Sigmoid colon (tissue), 7 donors: ENCODE measurements around the gene SH2D2A. TPM values are rescaled to one million over a fixed set of nuclear protein-coding genes. Genes with fewer than 3 reads are reported as not detected.
A peak's percentile ranks its signal among the peaks of the same experiment; 100 is the strongest.
"Not testable (repeated sequence)": the region's sequence is repeated elsewhere in the genome, so short reads cannot be mapped to it uniquely, and the experiment has no call there.

Experiments used
- DNase-seq: peaks from one replicate; pipeline ENCODE4 v3.0.0-alpha.2; 2019
- H3K27ac ChIP-seq, 4 donors: fragments of 200-600 bp; sonication (generic); one replicate each; pipeline ENCODE4 v1.5.1; 2016 to 2019; ENCODE audit warnings: mild to moderate bottlenecking in 1 of 4
- H3K27me3 ChIP-seq, 3 donors: fragments of 200-600 bp; sonication (generic); one replicate each; pipeline ENCODE4 v1.5.1; 2019; ENCODE audit warnings: mild to moderate bottlenecking in 1 of 3
- H3K36me3 ChIP-seq, 4 donors: fragments of 200-600 bp; sonication (generic); one replicate each; pipeline ENCODE4 v1.5.1; 2016 to 2019
- H3K4me1 ChIP-seq, 4 donors: fragments of 200-600 bp; sonication (generic); one replicate each; pipeline ENCODE4 v1.5.1; 2017 to 2019
- H3K4me3 ChIP-seq, 4 donors: fragments of 200-600 bp; sonication (generic); one replicate each; pipeline ENCODE4 v1.5.1; 2017 to 2019; ENCODE audit warnings: mild to moderate bottlenecking in 2 of 4, moderate library complexity in 1 of 4
- H3K9me3 ChIP-seq, 4 donors: fragments of 200-600 bp in 3 of 4; sonication (generic) in 3 of 4; one replicate each; pipeline versions ENCODE4 v1.5.1 to v1.6.1; 2013 to 2019
- EP300 ChIP-seq, 4 donors: sonication (generic); formaldehyde crosslinking; IDR thresholded peaks; one replicate each; pipeline ENCODE4 v1.6.1; 2017; ENCODE audit warnings: antibody characterized with exemption in 4 of 4
- POLR2A ChIP-seq, 2 donors: fragments of 450-650 bp; IDR thresholded peaks; one replicate each; pipeline ENCODE4 v1.6.1; 2016; ENCODE audit warnings: antibody characterized with exemption in 2 of 2, mild to moderate bottlenecking in 2 of 2, moderate library complexity in 2 of 2
- POLR2AphosphoS5 ChIP-seq, 4 donors: sonication (generic); formaldehyde crosslinking; IDR thresholded peaks; one replicate each; pipeline ENCODE4 v1.6.1; 2017; ENCODE audit warnings: antibody characterized with exemption in 4 of 4
- WGBS, 2 donors: extraction: QIAGEN DNeasy Blood & Tissue Kit; methylation state at CpG; one replicate each; pipeline ENCODE4 v1.1.7; 2013; 5-methylcytosine and 5-hydroxymethylcytosine counted together
- intact Hi-C: fragments of 100-400 bp; cut with DNase I; formaldehyde crosslinking; loops from one replicate; pipeline ENCODE4 v1.15.1; 2023
- polyA plus RNA-seq, 3 donors: library from polyadenylated mRNA; stranded (reverse); fragments of 200-250 nt; gene quantifications; one replicate each; pipeline ENCODE4 v1.2.3, GENCODE V29; 2013
- total RNA-seq, 4 donors: library from RNA; depleted of rRNA; stranded (reverse); fragments of >200 nt; gene quantifications; one replicate each; pipeline ENCODE4 v1.1.0, GENCODE V29; 2016
- TF ChIP-seq, protein P1 (sequence below), 4 experiments: fragments of 450-650 bp in 3 of 4; fragments of 200-600 bp in 1 of 4; IDR thresholded peaks; one replicate each; pipeline ENCODE4 v1.5.1; 2016 to 2019; ENCODE audit warnings: antibody characterized with exemption in 4 of 4, mild to moderate bottlenecking in 3 of 4, moderate library complexity in 2 of 4
- donor health status: healthy with polysubstance abuse.
- donor health status: Bipolar disorder and iron deficiency.
- donor health status: healthy.

The SH2D2A gene
- total and polyA plus RNA-seq, 7 donors = 0.69 to 8.2 (median 3.3) TPM

GRCh38 chr1:156767101-156767878 is 49.4 kb downstream of the SH2D2A start, which contains the start of gene PRCC:
Gene PRCC, plus strand, starts transcription at chr1:156767535. Its CDS starts 237 bp downstream, at chr1:156767772.
- WGBS, 2 donors = 0% methylated on average over 50 of the region's 50 CpGs
- H3K36me3 ChIP-seq = peaks cover 0 to 18% (median 6%) of the 10 kb centered on the region in 4 donors
- TF ChIP-seq POLR2AphosphoS5 (IDR thresholded peaks at IDR 0.05) (peak; percentile 75 to 87 (median 79)), POLR2A (IDR thresholded peaks at IDR 0.05) (peak in 1 of 2 donors; percentile 19), EP300 (IDR thresholded peaks at IDR 0.05) (peak in 1 of 4 donors; percentile 60)
- TF ChIP-seq, protein P1, sequence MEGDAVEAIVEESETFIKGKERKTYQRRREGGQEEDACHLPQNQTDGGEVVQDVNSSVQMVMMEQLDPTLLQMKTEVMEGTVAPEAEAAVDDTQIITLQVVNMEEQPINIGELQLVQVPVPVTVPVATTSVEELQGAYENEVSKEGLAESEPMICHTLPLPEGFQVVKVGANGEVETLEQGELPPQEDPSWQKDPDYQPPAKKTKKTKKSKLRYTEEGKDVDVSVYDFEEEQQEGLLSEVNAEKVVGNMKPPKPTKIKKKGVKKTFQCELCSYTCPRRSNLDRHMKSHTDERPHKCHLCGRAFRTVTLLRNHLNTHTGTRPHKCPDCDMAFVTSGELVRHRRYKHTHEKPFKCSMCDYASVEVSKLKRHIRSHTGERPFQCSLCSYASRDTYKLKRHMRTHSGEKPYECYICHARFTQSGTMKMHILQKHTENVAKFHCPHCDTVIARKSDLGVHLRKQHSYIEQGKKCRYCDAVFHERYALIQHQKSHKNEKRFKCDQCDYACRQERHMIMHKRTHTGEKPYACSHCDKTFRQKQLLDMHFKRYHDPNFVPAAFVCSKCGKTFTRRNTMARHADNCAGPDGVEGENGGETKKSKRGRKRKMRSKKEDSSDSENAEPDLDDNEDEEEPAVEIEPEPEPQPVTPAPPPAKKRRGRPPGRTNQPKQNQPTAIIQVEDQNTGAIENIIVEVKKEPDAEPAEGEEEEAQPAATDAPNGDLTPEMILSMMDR (IDR thresholded peaks at IDR 0.05) = no peak
- intact Hi-C loops = loop anchor here (2.0 to 5.0 kb wide), 2 partner anchors 16 to 40 kb away; partner anchors contain the start of genes HDGF, ISG20L2 and METTL25B
- peak; percentile 99 for DNase-seq
- H3K27ac ChIP-seq = peak within 1 kb of the TSS; percentile 92 to 96 (median 94)
- peak within 1 kb of the TSS; percentile 67 to 99 (median 86) for H3K4me3 ChIP-seq
- no peaks in the 10 kb centered on the region for H3K27me3 ChIP-seq
- no peaks in the 10 kb centered on the region for H3K9me3 ChIP-seq
- peaks cover 0 to 50% (median 47%) of the 10 kb centered on the region in 4 donors for H3K4me1 ChIP-seq

DNA sequence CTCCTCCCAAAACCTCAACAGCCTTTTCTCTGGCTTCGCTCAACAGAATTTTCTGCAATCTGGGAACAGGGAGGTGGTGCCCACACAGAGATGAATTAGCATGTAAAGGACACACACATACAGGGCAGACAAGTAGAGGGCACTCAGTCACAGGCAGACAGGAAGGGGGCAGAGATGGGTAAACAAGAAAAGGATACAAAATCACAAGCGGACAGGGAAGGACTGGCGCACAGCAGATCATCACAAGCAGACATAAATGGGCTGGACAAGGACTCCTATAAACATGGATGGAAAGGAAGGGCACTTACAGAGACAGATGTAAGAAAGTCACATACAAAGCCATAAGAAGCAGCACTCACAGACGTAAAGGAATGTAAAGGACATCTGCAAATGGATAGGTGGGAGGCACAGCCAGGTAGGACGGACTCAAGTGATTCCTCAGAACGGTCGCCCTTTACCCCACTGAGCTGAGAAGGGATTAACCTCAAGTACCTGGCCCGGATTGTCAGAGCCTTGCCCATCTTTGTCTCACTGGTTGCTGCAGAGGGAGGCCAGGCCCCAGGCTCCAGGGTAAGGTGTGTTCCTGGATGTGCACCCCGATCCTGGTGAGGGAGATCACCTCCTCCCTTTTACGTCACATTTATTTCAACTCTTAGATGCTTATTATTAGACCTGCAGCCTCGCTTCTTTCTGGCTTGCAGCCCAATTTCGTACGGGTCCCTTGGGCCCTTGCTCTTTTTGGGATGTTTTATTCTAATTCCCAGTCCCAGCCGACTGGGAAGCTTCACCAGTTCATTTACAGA is 50.1 kb downstream of the SH2D2A start:
- peak; percentile 51 for DNase-seq
- TF ChIP-seq, protein P1 (IDR thresholded peaks at IDR 0.05) = no peak
- TF ChIP-seq EP300 (IDR thresholded peaks at IDR 0.05) (no peak), POLR2AphosphoS5 (IDR thresholded peaks at IDR 0.05) (no peak), POLR2A (IDR thresholded peaks at IDR 0.05) (no peak)
- H3K27me3 ChIP-seq = no peaks in the 10 kb centered on the region
- WGBS, 2 donors = 5 to 8% methylated on average over 14 of the region's 14 CpGs
- H3K27ac ChIP-seq = peak overlapping the region; percentile 91 to 96 (median 94)
- H3K4me3 ChIP-seq = peak overlapping the region; percentile 67 to 99 (median 82)
- H3K36me3 ChIP-seq = peaks cover 0 to 14% (median 6%) of the 10 kb centered on the region in 4 donors
- H3K9me3 ChIP-seq = no peaks in the 10 kb centered on the region
- intact Hi-C loops = loop anchor here (2.0 to 5.0 kb wide), 2 partner anchors 16 to 39 kb away; partner anchors contain the start of genes HDGF, ISG20L2 and METTL25B
- H3K4me1 ChIP-seq = peaks cover 0 to 46% (median 41%) of the 10 kb centered on the region in 4 donors

- no peak overlapping the region for H3K4me3 ChIP-seq
- WGBS, 2 donors = 88 to 92% methylated on average over 5 of the region's 5 CpGs
- peaks cover 0 to 6% (median 4%) of the 10 kb centered on the region in 4 donors for H3K36me3 ChIP-seq
- H3K27me3 ChIP-seq = no peaks in the 10 kb centered on the region
- H3K4me1 ChIP-seq = peaks cover 0 to 37% (median 33%) of the 10 kb centered on the region in 4 donors
- H3K9me3 ChIP-seq = no peaks in the 10 kb centered on the region
- no peak for DNase-seq
- TF ChIP-seq POLR2A (IDR thresholded peaks at IDR 0.05) (no peak), EP300 (IDR thresholded peaks at IDR 0.05) (no peak), POLR2AphosphoS5 (IDR thresholded peaks at IDR 0.05) (no peak)
- TF ChIP-seq, protein P1 (IDR thresholded peaks at IDR 0.05) = no peak
- intact Hi-C loops = loop anchor here (2.0 to 5.0 kb wide), 2 partner anchors 15 to 38 kb away; partner anchors contain the start of genes HDGF, ISG20L2 and METTL25B
- H3K27ac ChIP-seq = no peak overlapping the region
These were observed 51.0 kb downstream of the SH2D2A start for GRCh38 chr1:156765666-156766065.

DNA sequence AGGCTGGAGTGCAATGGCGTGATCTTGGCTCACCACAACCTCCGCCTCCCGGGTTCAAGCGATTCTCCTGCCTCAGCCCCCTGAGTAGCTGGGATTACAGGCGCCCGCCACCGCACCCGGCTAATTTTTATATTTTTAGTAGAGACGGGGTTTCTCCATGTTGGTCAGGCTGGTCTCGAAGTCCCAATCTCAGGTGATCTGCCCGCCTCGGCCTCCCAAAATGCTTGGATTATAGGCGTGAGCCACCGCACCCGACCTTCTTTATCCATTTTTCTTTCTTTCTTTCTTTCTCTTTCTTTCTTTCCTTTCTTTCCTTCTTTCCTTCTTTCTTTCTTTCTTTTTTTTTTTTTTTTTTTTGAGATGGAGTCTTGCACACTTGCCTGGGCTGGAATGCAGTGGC is 51.5 kb downstream of the SH2D2A start:
- H3K27me3 ChIP-seq, H3K9me3 ChIP-seq, H3K36me3 ChIP-seq, H3K27ac ChIP-seq, H3K4me3 ChIP-seq: not testable (repeated sequence)
- 95 to 97% methylated on average over 15 of the region's 15 CpGs for WGBS, 2 donors
- H3K4me1 ChIP-seq = peaks cover 0 to 32% (median 27%) of the 10 kb centered on the region in 4 donors
- peak; percentile 38 for DNase-seq
- intact Hi-C loops = loop anchor here (5.0 kb wide), 1 partner anchor 38 kb away; the partner anchor contains the start of genes ISG20L2 and METTL25B
